ENCODE results near the gene BTD.
"Not testable (repeated sequence)": the region's sequence is repeated elsewhere in the genome, so short reads cannot be mapped to it uniquely, and the experiment has no call there.

BTD gene

GRCh38 chr3:15606434-15606891 is 4.9 kb downstream of the BTD start:
- DNase-seq, result no peak

GRCh38 chr3:15610082-15610759 is 8.7 kb downstream of the BTD start:
- DNase-seq, result no peak

- no peak for DNase-seq
Measured at GRCh38 chr3:15611018-15611417, 9.5 kb downstream of the BTD start.

GRCh38 chr3:15612001-15612400 is 10.5 kb downstream of the BTD start:
- DNase-seq, result no peak

GRCh38 chr3:15614958-15615357 is 13.4 kb downstream of the BTD start:
- no peak for DNase-seq

- DNase-seq, result no peak
Measured at GRCh38 chr3:15616053-15616452, 14.5 kb downstream of the BTD start.

GRCh38 chr3:15619659-15620464 is 18.3 kb downstream of the BTD start:
- DNase-seq, result not testable (repeated sequence)

GRCh38 chr3:15623535-15624440 is 22.2 kb downstream of the BTD start:
- DNase-seq, result no peak

- DNase-seq, result no peak
Measured at GRCh38 chr3:15628967-15629366, 27.4 kb downstream of the BTD start.

GRCh38 chr3:15629860-15630597 is 28.5 kb downstream of the BTD start:
- DNase-seq, result peak in 1 of 2 experiments; percentile 87

GRCh38 chr3:15630646-15631350 is 29.3 kb downstream of the BTD start:
- DNase-seq, result no peak

- DNase-seq, result no peak
Measured at GRCh38 chr3:15631426-15632211, 30.1 kb downstream of the BTD start.

- no peak for DNase-seq
Measured at GRCh38 chr3:15632212-15632580, 30.7 kb downstream of the BTD start.

GRCh38 chr3:15633159-15633558 is 31.6 kb downstream of the BTD start:
- DNase-seq, result peak; percentile 71 to 80

- DNase-seq, result peak; percentile 70 to 88
Measured at GRCh38 chr3:15633766-15634598, 32.4 kb downstream of the BTD start.

- DNase-seq, result no peak
Measured at GRCh38 chr3:15634671-15635070, 33.1 kb downstream of the BTD start.

- no peak for DNase-seq
Measured at GRCh38 chr3:15635121-15635661, 33.6 kb downstream of the BTD start.

- no peak for DNase-seq
Measured at GRCh38 chr3:15636028-15636709, 34.6 kb downstream of the BTD start.
